Neural progenitor cell (in vitro differentiated cells): ENCODE results near the gene MAPK10. TPM values are rescaled to one million over a fixed set of nuclear protein-coding genes. Genes with fewer than 3 reads are reported as not detected.

Experiments
- DNase-seq: peaks from one replicate; pipeline ENCODE4 v3.0.0-alpha.2; 2016; ENCODE audit warnings: low spot score
- H2AFZ ChIP-seq: fragments of 200-600 bp; sonication (generic); replicated peaks from 2 replicates; pipeline ENCODE4 v1.6.1; 2016; ENCODE audit warnings: antibody characterized with exemption
- H3F3A ChIP-seq: fragments of 200-600 bp; sonication (generic); 2 replicates; pipeline ENCODE4 v1.6.1; 2016; ENCODE audit warnings: antibody characterized with exemption, low read depth
- H3K27ac ChIP-seq: fragments of 200-600 bp; sonication (generic); 2 replicates; pipeline ENCODE4 v1.5.1; 2016; ENCODE audit warnings: mild to moderate bottlenecking
- H3K27me3 ChIP-seq: fragments of 200-600 bp; sonication (generic); 2 replicates; pipeline ENCODE4 v1.6.1; 2016; ENCODE audit warnings: mild to moderate bottlenecking, moderate library complexity
- H3K36me3 ChIP-seq: fragments of 200-600 bp; sonication (generic); 2 replicates; pipeline ENCODE4 v1.5.1; 2016
- H3K4me1 ChIP-seq: fragments of 200-600 bp; sonication (generic); 2 replicates; pipeline ENCODE4 v1.6.1; 2016; ENCODE audit warnings: mixed run types
- H3K4me2 ChIP-seq: fragments of 200-600 bp; sonication (generic); 2 replicates; pipeline ENCODE4 v1.6.1; 2016
- H3K4me3 ChIP-seq: fragments of 200-600 bp; sonication (generic); 2 replicates; pipeline ENCODE4 v1.5.1; 2016
- H3K79me2 ChIP-seq: fragments of 200-600 bp; sonication (generic); 2 replicates; pipeline ENCODE4 v1.6.1; 2016; ENCODE audit warnings: low read depth
- H3K9ac ChIP-seq: fragments of 200-600 bp; sonication (generic); 2 replicates; pipeline ENCODE4 v1.6.1; 2016
- H3K9me3 ChIP-seq: fragments of 200-600 bp; sonication (generic); 2 replicates; pipeline ENCODE4 v1.5.1; 2016; ENCODE audit warnings: low read depth
- H4K20me1 ChIP-seq: fragments of 200-600 bp; sonication (generic); 2 replicates; pipeline ENCODE4 v1.6.1; 2016; ENCODE audit warnings: low read depth
- H3K27ac Mint-ChIP-seq: 3 replicates; pipeline ENCODE4 v1.8.0; 2021; ENCODE audit warnings: mixed read lengths
- H3K27me3 Mint-ChIP-seq: 2 replicates; pipeline ENCODE4 v1.8.0; 2022; ENCODE audit warnings: low read depth, mild to moderate bottlenecking, inconsistent platforms, moderate library complexity, mixed read lengths; ENCODE audit not compliant: insufficient read depth
- H3K36me3 Mint-ChIP-seq: 3 replicates; pipeline ENCODE4 v1.8.0; 2021; ENCODE audit warnings: mixed read lengths
- H3K4me1 Mint-ChIP-seq: 3 replicates; pipeline ENCODE4 v1.8.0; 2021; ENCODE audit warnings: mixed read lengths
- H3K4me3 Mint-ChIP-seq: 3 replicates; pipeline ENCODE4 v1.8.0; 2021; ENCODE audit warnings: mild to moderate bottlenecking, moderate library complexity, mixed read lengths
- H3K9me3 Mint-ChIP-seq: 3 replicates; pipeline ENCODE4 v1.8.0; 2020; ENCODE audit warnings: mixed read lengths
- CTCF ChIP-seq: fragments of 200-600 bp; sonication (generic); IDR thresholded peaks from 2 replicates; pipeline ENCODE4 v1.5.1; 2017; ENCODE audit warnings: antibody characterized with exemption, mild to moderate bottlenecking
- EZH2 ChIP-seq: fragments of 200-600 bp; sonication (generic); IDR thresholded peaks from 2 replicates; pipeline ENCODE4 v1.6.1; 2017; ENCODE audit warnings: antibody characterized with exemption, mild to moderate bottlenecking, moderate library complexity
- EZH2phosphoT487 ChIP-seq: fragments of 200-600 bp; sonication (generic); IDR thresholded peaks from 2 replicates; pipeline ENCODE4 v1.6.1; 2017; ENCODE audit warnings: antibody characterized with exemption
- total RNA-seq: library from RNA; depleted of rRNA; stranded (reverse); fragments of >200 nt; gene quantifications from 2 replicates; pipeline ENCODE4 v1.2.3, GENCODE V29; 2015; ENCODE audit warnings: low replicate concordance

Gene MAPK10
- total RNA-seq, 1 donor from 2014 or later: 383 TPM

GRCh38 chr4:86233681-86234080, 126.2 kb downstream of the MAPK10 start:
- Histone ChIP-seq H3K27ac (peak overlapping the region; percentile 74), H2AFZ (no peak overlapping the region), H3K79me2 (peaks cover 76% of the 10 kb centered on the region), H3K36me3 (peaks cover 17% of the 10 kb centered on the region), H3K9me3 (peaks cover 7% of the 10 kb centered on the region), H3K27me3 (no peaks in the 10 kb centered on the region), H3K4me2 (peak overlapping the region; percentile 25), H3K9ac (no peak overlapping the region), H4K20me1 (peaks cover 5% of the 10 kb centered on the region), H3K4me1 (peaks cover 20% of the 10 kb centered on the region), H3F3A (peaks cover 34% of the 10 kb centered on the region), H3K4me3 (no peak overlapping the region)
- Mint-ChIP-seq H3K36me3 (peaks cover 37% of the 10 kb centered on the region), H3K27ac (no peak overlapping the region), H3K9me3 (peaks cover 26% of the 10 kb centered on the region), H3K27me3 (no peaks in the 10 kb centered on the region), H3K4me1 (peaks cover 4% of the 10 kb centered on the region), H3K4me3 (no peak overlapping the region)
- TF ChIP-seq CTCF (no peak), EZH2phosphoT487 (no peak)
- no peak for DNase-seq

GRCh38 chr4:86233090-86233489, 126.8 kb downstream of the MAPK10 start:
- Histone ChIP-seq H4K20me1 (peaks cover 5% of the 10 kb centered on the region), H3K4me2 (no peak overlapping the region), H3K79me2 (peaks cover 81% of the 10 kb centered on the region), H3K4me3 (no peak overlapping the region), H3K9me3 (peaks cover 7% of the 10 kb centered on the region), H3K36me3 (peaks cover 17% of the 10 kb centered on the region), H3K4me1 (peaks cover 20% of the 10 kb centered on the region), H3K27ac (peak overlapping the region; percentile 74), H3F3A (peaks cover 34% of the 10 kb centered on the region), H3K9ac (no peak overlapping the region), H2AFZ (no peak overlapping the region), H3K27me3 (no peaks in the 10 kb centered on the region)
- peaks cover 21% of the 10 kb centered on the region for H3K9me3 Mint-ChIP-seq
- H3K4me1 Mint-ChIP-seq: peaks cover 4% of the 10 kb centered on the region
- peaks cover 33% of the 10 kb centered on the region for H3K36me3 Mint-ChIP-seq
- no peak for TF ChIP-seq EZH2phosphoT487
- no peak for TF ChIP-seq CTCF
- TF ChIP-seq EZH2: no peak
- no peak for DNase-seq
- H3K4me3 Mint-ChIP-seq: no peak overlapping the region
- H3K27ac Mint-ChIP-seq: no peak overlapping the region
- no peaks in the 10 kb centered on the region for H3K27me3 Mint-ChIP-seq

- no peak overlapping the region for H3K4me3 Mint-ChIP-seq
- no peaks in the 10 kb centered on the region for H3K9me3 ChIP-seq
- no peak overlapping the region for H3K4me2 ChIP-seq
- H3K4me3 ChIP-seq: no peak overlapping the region
- peaks cover 20% of the 10 kb centered on the region for H3K4me1 Mint-ChIP-seq
- H3K36me3 ChIP-seq: peaks cover 6% of the 10 kb centered on the region
- H3K9ac ChIP-seq: no peak overlapping the region
- peaks cover 31% of the 10 kb centered on the region for H3K36me3 Mint-ChIP-seq
- H3K27ac Mint-ChIP-seq: no peak overlapping the region
- no peak overlapping the region for H2AFZ ChIP-seq
- peak; percentile 31 for DNase-seq
- H3K27me3 Mint-ChIP-seq: no peaks in the 10 kb centered on the region
- no peaks in the 10 kb centered on the region for H3K27me3 ChIP-seq
- H3K79me2 ChIP-seq: peaks cover 87% of the 10 kb centered on the region
- H4K20me1 ChIP-seq: peaks cover 20% of the 10 kb centered on the region
- peaks cover 15% of the 10 kb centered on the region for H3K9me3 Mint-ChIP-seq
- H3F3A ChIP-seq: peaks cover 56% of the 10 kb centered on the region
- peaks cover 27% of the 10 kb centered on the region for H3K4me1 ChIP-seq
- TF ChIP-seq EZH2phosphoT487: no peak
- peak; percentile 47 for TF ChIP-seq CTCF
- no peak overlapping the region for H3K27ac ChIP-seq
These were observed 136.4 kb downstream of the MAPK10 start for GRCh38 chr4:86223472-86223871.
